ENCODE data around the gene TMEM30B. TPM values are rescaled to one million over a fixed set of nuclear protein-coding genes. Genes with fewer than 3 reads are reported as not detected.
"Not testable (repeated sequence)": the region's sequence is repeated elsewhere in the genome, so short reads cannot be mapped to it uniquely, and the experiment has no call there.

Gene TMEM30B
- total RNA-seq, 6 experiments from 2014 or later, result 4.5 to 10.0 (median 6.7) TPM

GRCh38 chr14:61319706-61320105 lies 38.6 kb upstream of the TMEM30B start:
- 89% methylated on average over 3 of the region's 6 CpGs for WGBS (ENCODE audit: insufficient coverage, low coverage, low lambda C conversion rate, missing lambda C conversion rate)
- ATAC-seq, result no peak

GRCh38 chr14:61319086-61319485 lies 37.9 kb upstream of the TMEM30B start:
- 83% methylated on average over 3 of the region's 3 CpGs for whole genome bisulfite sequencing (ENCODE audit: insufficient coverage, low coverage, low lambda C conversion rate, missing lambda C conversion rate)

More at GRCh38 chr14:61319706-61320105, 38.6 kb upstream of the TMEM30B start:
- Histone ChIP-seq H3K4me1 (peaks cover 0 to 14% (median 0%) of the 10 kb centered on the region in 4 donors), H3K4me3 (no peak overlapping the region), H3K27me3 (no peaks in the 10 kb centered on the region), H3K9me3 (no peaks in the 10 kb centered on the region), H3K36me3 (no peaks in the 10 kb centered on the region), H3K27ac (no peak overlapping the region)
- TF ChIP-seq POLR2A (IDR thresholded peaks at IDR 0.05), result no peak
- TF ChIP-seq CTCF (IDR thresholded peaks at IDR 0.05), result no peak
- intact Hi-C loops (cut with DNase I), result no loop called here
- DNase-seq, result no peak

GRCh38 chr14:61315313-61315712 lies 34.2 kb upstream of the TMEM30B start:
- 77% methylated on average over 4 of the region's 4 CpGs for WGBS (ENCODE audit: insufficient coverage, low coverage, low lambda C conversion rate, missing lambda C conversion rate)
- DNase-seq (no peak), ATAC-seq (no peak)
- TF ChIP-seq CTCF (IDR thresholded peaks at IDR 0.05), result no peak
- TF ChIP-seq POLR2A (IDR thresholded peaks at IDR 0.05), result no peak
- Histone ChIP-seq H3K4me3 (no peak overlapping the region), H3K36me3 (no peaks in the 10 kb centered on the region), H3K9me3 (no peaks in the 10 kb centered on the region), H3K27me3 (no peaks in the 10 kb centered on the region), H3K27ac (no peak overlapping the region), H3K4me1 (no peaks in the 10 kb centered on the region)
- intact Hi-C loops (cut with DNase I), result no loop called here

More at GRCh38 chr14:61319086-61319485, 37.9 kb upstream of the TMEM30B start:
- no peaks in the 10 kb centered on the region for H3K9me3 ChIP-seq
- no peak overlapping the region for H3K4me3 ChIP-seq
- no peak for TF ChIP-seq CTCF (IDR thresholded peaks at IDR 0.05)
- no peak for TF ChIP-seq POLR2A (IDR thresholded peaks at IDR 0.05)
- no peak overlapping the region for H3K27ac ChIP-seq
- no peak for DNase-seq
- H3K27me3 ChIP-seq, result no peaks in the 10 kb centered on the region
- intact Hi-C loops (cut with DNase I), result no loop called here
- ATAC-seq, result no peak
- H3K36me3 ChIP-seq, result no peaks in the 10 kb centered on the region
- peaks cover 0 to 14% (median 0%) of the 10 kb centered on the region in 4 donors for H3K4me1 ChIP-seq

GRCh38 chr14:61308701-61309100 lies 27.6 kb upstream of the TMEM30B start:
- WGBS (ENCODE audit: insufficient coverage, low coverage, low lambda C conversion rate, missing lambda C conversion rate), result 89% methylated on average over 3 of the region's 4 CpGs
- H3K9me3 ChIP-seq; H3K27me3 ChIP-seq; H3K4me1 ChIP-seq; intact Hi-C loops (cut with DNase I); H3K27ac ChIP-seq; H3K4me3 ChIP-seq; DNase-seq; ATAC-seq; H3K36me3 ChIP-seq: not testable (repeated sequence)

- 27% methylated on average over 3 of the region's 3 CpGs for whole genome bisulfite sequencing (ENCODE audit: insufficient coverage, low coverage, low lambda C conversion rate, missing lambda C conversion rate)
- TF ChIP-seq CTCF (IDR thresholded peaks at IDR 0.05), result no peak
- no peak for TF ChIP-seq POLR2A (IDR thresholded peaks at IDR 0.05)
- Histone ChIP-seq H3K36me3 (no peaks in the 10 kb centered on the region), H3K27ac (no peak overlapping the region), H3K4me1 (no peaks in the 10 kb centered on the region), H3K27me3 (no peaks in the 10 kb centered on the region), H3K4me3 (no peak overlapping the region), H3K9me3 (no peaks in the 10 kb centered on the region)
- no peak for DNase-seq
- ATAC-seq, result peak; percentile 42 to 78 (median 66)
- intact Hi-C loops (cut with DNase I), result no loop called here
Measured at GRCh38 chr14:61308198-61308597, 27.1 kb upstream of the TMEM30B start.

All from right lobe of liver (tissue), 6 donors.